ENCODE results near the gene NSMCE3. TPM values are rescaled to one million over a fixed set of nuclear protein-coding genes. Genes with fewer than 3 reads are reported as not detected.

The NSMCE3 gene
- total and polyA plus RNA-seq, 9 of the 15 experiments (the other 6 are each of a cell fraction or from before 2014, with no cell fraction given), result 0.92 to 8.4 (median 5.4) TPM

- TF ChIP-seq, protein P1, sequence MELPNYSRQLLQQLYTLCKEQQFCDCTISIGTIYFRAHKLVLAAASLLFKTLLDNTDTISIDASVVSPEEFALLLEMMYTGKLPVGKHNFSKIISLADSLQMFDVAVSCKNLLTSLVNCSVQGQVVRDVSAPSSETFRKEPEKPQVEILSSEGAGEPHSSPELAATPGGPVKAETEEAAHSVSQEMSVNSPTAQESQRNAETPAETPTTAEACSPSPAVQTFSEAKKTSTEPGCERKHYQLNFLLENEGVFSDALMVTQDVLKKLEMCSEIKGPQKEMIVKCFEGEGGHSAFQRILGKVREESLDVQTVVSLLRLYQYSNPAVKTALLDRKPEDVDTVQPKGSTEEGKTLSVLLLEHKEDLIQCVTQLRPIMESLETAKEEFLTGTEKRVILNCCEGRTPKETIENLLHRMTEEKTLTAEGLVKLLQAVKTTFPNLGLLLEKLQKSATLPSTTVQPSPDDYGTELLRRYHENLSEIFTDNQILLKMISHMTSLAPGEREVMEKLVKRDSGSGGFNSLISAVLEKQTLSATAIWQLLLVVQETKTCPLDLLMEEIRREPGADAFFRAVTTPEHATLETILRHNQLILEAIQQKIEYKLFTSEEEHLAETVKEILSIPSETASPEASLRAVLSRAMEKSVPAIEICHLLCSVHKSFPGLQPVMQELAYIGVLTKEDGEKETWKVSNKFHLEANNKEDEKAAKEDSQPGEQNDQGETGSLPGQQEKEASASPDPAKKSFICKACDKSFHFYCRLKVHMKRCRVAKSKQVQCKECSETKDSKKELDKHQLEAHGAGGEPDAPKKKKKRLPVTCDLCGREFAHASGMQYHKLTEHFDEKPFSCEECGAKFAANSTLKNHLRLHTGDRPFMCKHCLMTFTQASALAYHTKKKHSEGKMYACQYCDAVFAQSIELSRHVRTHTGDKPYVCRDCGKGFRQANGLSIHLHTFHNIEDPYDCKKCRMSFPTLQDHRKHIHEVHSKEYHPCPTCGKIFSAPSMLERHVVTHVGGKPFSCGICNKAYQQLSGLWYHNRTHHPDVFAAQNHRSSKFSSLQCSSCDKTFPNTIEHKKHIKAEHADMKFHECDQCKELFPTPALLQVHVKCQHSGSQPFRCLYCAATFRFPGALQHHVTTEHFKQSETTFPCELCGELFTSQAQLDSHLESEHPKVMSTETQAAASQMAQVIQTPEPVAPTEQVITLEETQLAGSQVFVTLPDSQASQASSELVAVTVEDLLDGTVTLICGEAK (IDR thresholded peaks at IDR 0.05), result no peak
- TF ChIP-seq, protein P1 (CRISPR knock-in tag; IDR thresholded peaks at IDR 0.05), result no peak
- no peak for TF ChIP-seq ATF1 (CRISPR knock-in tag; IDR thresholded peaks at IDR 0.05)
- TF ChIP-seq ATF1 (tag; IDR thresholded peaks at IDR 0.05), result no peak
- no peak for TF ChIP-seq POLR2AphosphoS2 (IDR thresholded peaks at IDR 0.05; ENCODE audit: low read length)
- TF ChIP-seq MAFK (IDR thresholded peaks at IDR 0.05; ENCODE audit: low read length), result no peak
- TF ChIP-seq HDAC6 (IDR thresholded peaks at IDR 0.05; ENCODE audit: low read depth, low read length), result no peak
- no peak for TF ChIP-seq TARDBP (IDR thresholded peaks at IDR 0.05)
- TF ChIP-seq, protein P2, sequence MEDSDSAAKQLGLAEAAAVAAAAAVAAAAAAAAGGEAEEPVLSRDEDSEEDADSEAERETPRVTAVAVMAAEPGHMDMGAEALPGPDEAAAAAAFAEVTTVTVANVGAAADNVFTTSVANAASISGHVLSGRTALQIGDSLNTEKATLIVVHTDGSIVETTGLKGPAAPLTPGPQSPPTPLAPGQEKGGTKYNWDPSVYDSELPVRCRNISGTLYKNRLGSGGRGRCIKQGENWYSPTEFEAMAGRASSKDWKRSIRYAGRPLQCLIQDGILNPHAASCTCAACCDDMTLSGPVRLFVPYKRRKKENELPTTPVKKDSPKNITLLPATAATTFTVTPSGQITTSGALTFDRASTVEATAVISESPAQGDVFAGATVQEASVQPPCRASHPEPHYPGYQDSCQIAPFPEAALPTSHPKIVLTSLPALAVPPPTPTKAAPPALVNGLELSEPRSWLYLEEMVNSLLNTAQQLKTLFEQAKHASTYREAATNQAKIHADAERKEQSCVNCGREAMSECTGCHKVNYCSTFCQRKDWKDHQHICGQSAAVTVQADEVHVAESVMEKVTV (CRISPR knock-in tag; IDR thresholded peaks at IDR 0.05), result no peak
- TF ChIP-seq FOXK2 (conservative IDR thresholded peaks at IDR 0.05 in 1 of 2, IDR thresholded peaks at IDR 0.05 in 1 of 2; ENCODE audit: low read depth in 2 of 2), result no peak
Observed at GRCh38 chr15:29283381-29283780, 13.8 kb upstream of the NSMCE3 start (continued).

Measured in K562 (cell line).